Measurements from ENCODE around the gene TFR2.

The TFR2 gene

GRCh38 chr7:100582041-100582579 is 59.2 kb downstream of the TFR2 start:
- H3K4me3 ChIP-seq (ENCODE audit: low read depth, low read length), result no peak overlapping the region
- H3K27me3 ChIP-seq (ENCODE audit: control insufficient read depth, insufficient read depth, low read length), result no peaks in the 10 kb centered on the region
- H3K4me1 ChIP-seq (ENCODE audit: control insufficient read depth, insufficient read depth, low read length), result peaks cover 21% of the 10 kb centered on the region
- H3K27ac ChIP-seq (ENCODE audit: low read depth, low read length), result no peak overlapping the region
- peaks cover 51% of the 10 kb centered on the region for H3K36me3 ChIP-seq (ENCODE audit: control insufficient read depth, insufficient read depth, low read length)
- no peaks in the 10 kb centered on the region for H3K9me3 ChIP-seq (ENCODE audit: control insufficient read depth, insufficient read depth, low read depth, low read length)
- H3K9ac ChIP-seq (ENCODE audit: low read length), result no peak overlapping the region

DNA sequence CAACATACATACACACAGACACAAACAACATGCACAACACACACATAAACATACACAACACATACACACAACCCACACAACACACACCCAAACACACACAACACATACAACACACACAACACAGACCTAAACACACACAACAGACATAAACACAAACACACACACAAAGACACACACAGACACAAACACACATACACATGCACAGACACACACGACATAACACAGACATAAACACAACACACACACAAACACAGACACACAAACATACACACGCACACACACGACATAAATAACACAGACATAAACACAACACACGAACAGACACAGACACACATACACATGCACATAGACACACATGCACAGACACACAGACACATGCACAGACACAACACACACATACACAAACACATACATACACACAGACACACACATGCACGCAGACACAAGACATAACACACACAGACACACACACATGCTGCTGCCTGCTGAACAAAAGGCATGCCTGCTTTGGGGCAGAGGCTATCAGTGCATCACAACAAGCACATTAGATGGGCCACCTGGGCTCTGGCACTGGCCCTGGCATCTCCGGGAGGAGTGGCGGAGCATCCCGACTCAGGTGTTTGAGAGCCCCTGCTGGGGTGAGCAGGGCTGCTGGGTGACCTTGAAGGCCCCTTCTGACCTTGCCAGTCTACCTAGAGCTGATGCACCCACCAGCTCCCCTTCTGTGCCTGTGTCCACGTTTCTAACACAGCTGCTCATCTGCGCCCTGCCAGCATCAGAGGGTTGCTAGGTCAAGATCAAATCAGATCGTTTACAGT is 60.7 kb downstream of the TFR2 start:
- Histone ChIP-seq H3K27ac (ENCODE audit: low read depth, low read length) (no peak overlapping the region), H3K36me3 (ENCODE audit: control insufficient read depth, insufficient read depth, low read length) (peaks cover 65% of the 10 kb centered on the region)

GRCh38 chr7:100578246-100579183 is 62.8 kb downstream of the TFR2 start:
- Histone ChIP-seq H3K4me3 (ENCODE audit: low read depth, low read length) (no peak overlapping the region), H3K9me3 (ENCODE audit: control insufficient read depth, insufficient read depth, low read depth, low read length) (no peaks in the 10 kb centered on the region), H3K27ac (ENCODE audit: low read depth, low read length) (no peak overlapping the region), H3K36me3 (ENCODE audit: control insufficient read depth, insufficient read depth, low read length) (peaks cover 76% of the 10 kb centered on the region), H3K9ac (ENCODE audit: low read length) (no peak overlapping the region), H3K27me3 (ENCODE audit: control insufficient read depth, insufficient read depth, low read length) (no peaks in the 10 kb centered on the region), H3K4me1 (ENCODE audit: control insufficient read depth, insufficient read depth, low read length) (peaks cover 8% of the 10 kb centered on the region)

More for the DNA sequence above, 60.7 kb downstream of the TFR2 start:
- Histone ChIP-seq H3K27me3 (ENCODE audit: control insufficient read depth, insufficient read depth, low read length) (no peaks in the 10 kb centered on the region), H3K4me3 (ENCODE audit: low read depth, low read length) (no peak overlapping the region), H3K9ac (ENCODE audit: low read length) (no peak overlapping the region), H3K9me3 (ENCODE audit: control insufficient read depth, insufficient read depth, low read depth, low read length) (no peaks in the 10 kb centered on the region), H3K4me1 (ENCODE audit: control insufficient read depth, insufficient read depth, low read length) (peaks cover 21% of the 10 kb centered on the region)

DNA sequence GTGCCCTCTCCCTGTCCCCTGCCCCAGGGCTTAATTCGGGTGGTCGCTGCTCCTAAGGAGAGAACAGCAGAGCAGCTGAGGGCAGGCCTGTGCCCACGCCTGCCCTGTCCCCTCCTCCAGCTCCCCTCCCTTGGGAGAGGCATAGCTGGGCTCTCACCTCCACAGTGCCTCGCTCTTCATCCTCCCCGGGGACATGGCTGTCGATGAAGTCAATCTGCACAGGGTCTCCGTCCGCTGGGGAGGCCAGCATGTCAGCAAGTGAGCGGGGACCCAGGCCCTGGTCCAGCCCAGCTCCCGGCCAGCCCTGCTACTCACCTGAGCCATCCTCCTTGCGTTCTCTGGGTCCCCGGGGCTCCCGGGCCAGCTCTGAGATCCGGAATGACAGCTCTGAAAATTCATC is 63.8 kb downstream of the TFR2 start:
- no peak overlapping the region for H3K27ac ChIP-seq (ENCODE audit: low read depth, low read length)
- H3K36me3 ChIP-seq (ENCODE audit: control insufficient read depth, insufficient read depth, low read length), result peaks cover 74% of the 10 kb centered on the region
- no peak overlapping the region for H3K9ac ChIP-seq (ENCODE audit: low read length)
- H3K9me3 ChIP-seq (ENCODE audit: control insufficient read depth, insufficient read depth, low read depth, low read length), result no peaks in the 10 kb centered on the region
- H3K27me3 ChIP-seq (ENCODE audit: control insufficient read depth, insufficient read depth, low read length), result no peaks in the 10 kb centered on the region
- peaks cover 4% of the 10 kb centered on the region; the same call in 1 of the 2 replicates for H3K4me1 ChIP-seq (ENCODE audit: control insufficient read depth, insufficient read depth, low read length)
- H3K4me3 ChIP-seq (ENCODE audit: low read depth, low read length), result no peak overlapping the region

GRCh38 chr7:100577103-100577502 is 64.2 kb downstream of the TFR2 start:
- Histone ChIP-seq H3K27ac (ENCODE audit: low read depth, low read length) (no peak overlapping the region), H3K4me1 (ENCODE audit: control insufficient read depth, insufficient read depth, low read length) (peaks cover 8% of the 10 kb centered on the region), H3K9me3 (ENCODE audit: control insufficient read depth, insufficient read depth, low read depth, low read length) (no peaks in the 10 kb centered on the region), H3K27me3 (ENCODE audit: control insufficient read depth, insufficient read depth, low read length) (no peaks in the 10 kb centered on the region), H3K4me3 (ENCODE audit: low read depth, low read length) (no peak overlapping the region), H3K36me3 (ENCODE audit: control insufficient read depth, insufficient read depth, low read length) (peaks cover 70% of the 10 kb centered on the region), H3K9ac (ENCODE audit: low read length) (no peak overlapping the region)

DNA sequence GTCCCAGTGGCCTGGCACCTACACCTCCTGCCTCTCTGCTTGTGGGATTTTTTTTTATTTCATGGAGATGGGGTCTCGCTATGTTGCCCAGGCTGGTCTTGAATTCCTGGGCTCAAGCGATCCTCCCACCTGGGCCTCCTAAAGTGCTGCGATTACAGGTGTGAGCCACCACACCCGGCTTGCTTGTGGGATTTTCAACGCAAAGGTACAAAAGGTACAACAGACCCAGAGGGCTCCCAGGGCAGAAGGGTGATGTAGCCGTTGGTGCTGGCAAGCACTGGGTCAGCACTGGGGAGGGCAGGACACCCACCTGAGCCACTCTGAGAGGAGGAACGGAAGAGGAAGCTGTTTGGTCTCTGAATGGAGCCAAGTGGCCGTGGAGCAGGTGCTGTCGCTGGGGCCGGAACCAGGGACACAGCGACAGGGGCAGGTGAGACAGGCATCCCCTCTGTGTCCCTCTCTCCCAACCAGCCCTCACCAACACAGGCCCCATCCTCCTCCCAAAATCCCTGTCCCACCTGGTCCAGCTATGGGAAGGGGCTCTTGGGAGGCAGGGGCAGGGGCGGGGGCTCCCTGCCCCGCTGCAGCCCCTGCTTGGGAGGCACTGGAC is 64.9 kb downstream of the TFR2 start:
- Histone ChIP-seq H3K27me3 (ENCODE audit: control insufficient read depth, insufficient read depth, low read length) (no peaks in the 10 kb centered on the region), H3K4me1 (ENCODE audit: control insufficient read depth, insufficient read depth, low read length) (peaks cover 14% of the 10 kb centered on the region), H3K36me3 (ENCODE audit: control insufficient read depth, insufficient read depth, low read length) (peaks cover 64% of the 10 kb centered on the region), H3K4me3 (ENCODE audit: low read depth, low read length) (no peak overlapping the region), H3K9ac (ENCODE audit: low read length) (no peak overlapping the region), H3K27ac (ENCODE audit: low read depth, low read length) (no peak overlapping the region), H3K9me3 (ENCODE audit: control insufficient read depth, insufficient read depth, low read depth, low read length) (no peaks in the 10 kb centered on the region)

DNA sequence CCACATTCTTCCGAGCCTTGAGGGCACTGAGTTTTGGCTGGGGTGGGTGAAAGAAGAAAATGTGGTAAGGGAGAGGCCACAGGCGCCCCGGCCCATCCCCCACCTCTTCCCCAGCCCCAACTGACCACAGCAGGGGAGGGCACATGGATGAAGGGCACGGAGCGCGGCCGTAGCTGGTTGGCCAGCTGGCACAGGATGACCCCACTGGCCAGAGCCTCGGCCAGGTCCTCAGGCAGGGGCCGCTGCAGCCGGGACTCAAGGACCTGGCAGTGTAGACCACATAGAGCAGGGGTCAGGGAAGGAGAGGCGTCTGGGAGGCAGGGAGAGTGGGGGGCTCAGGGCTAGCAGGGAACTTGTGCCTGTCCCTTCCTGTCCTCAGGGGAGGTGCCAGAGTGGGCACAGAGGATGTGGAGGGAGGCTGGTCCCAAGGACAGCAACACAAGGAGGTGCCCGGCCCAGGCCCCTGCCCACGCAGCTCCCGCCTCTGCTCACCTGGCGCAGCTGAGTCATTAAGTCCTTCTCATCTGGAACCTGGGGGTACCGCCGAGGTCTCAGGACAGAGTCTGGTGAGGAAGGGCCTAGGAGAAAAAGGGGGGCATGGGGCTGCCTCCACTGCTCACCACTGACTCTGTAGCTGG is 65.5 kb downstream of the TFR2 start:
- Histone ChIP-seq H3K27me3 (ENCODE audit: control insufficient read depth, insufficient read depth, low read length) (no peaks in the 10 kb centered on the region), H3K4me3 (ENCODE audit: low read depth, low read length) (no peak overlapping the region), H3K4me1 (ENCODE audit: control insufficient read depth, insufficient read depth, low read length) (peaks cover 20% of the 10 kb centered on the region), H3K27ac (ENCODE audit: low read depth, low read length) (no peak overlapping the region), H3K36me3 (ENCODE audit: control insufficient read depth, insufficient read depth, low read length) (peaks cover 58% of the 10 kb centered on the region), H3K9ac (ENCODE audit: low read length) (no peak overlapping the region), H3K9me3 (ENCODE audit: control insufficient read depth, insufficient read depth, low read depth, low read length) (no peaks in the 10 kb centered on the region)

DNA sequence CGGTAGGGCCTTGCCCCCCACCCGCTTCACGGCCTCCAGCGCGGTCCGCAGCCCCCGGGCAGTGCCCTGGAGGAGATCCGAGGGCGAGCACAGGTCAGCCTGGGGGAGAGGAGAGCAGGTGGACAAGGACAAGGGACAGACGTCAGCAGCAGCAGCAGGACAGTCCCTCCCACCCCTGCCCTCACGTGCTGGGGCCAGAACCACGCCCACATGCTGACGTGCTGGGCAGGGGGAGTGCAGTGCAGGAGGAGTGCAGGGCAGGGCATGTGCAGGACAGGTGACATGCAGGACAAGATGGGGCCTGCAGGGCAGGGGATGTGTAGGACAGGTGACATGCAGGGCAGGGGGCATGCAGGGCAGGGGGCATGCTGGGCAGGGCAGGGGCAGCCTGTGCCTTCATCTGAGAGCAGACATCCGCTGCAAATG is 66.1 kb downstream of the TFR2 start:
- Histone ChIP-seq H3K4me1 (ENCODE audit: control insufficient read depth, insufficient read depth, low read length) (peaks cover 22% of the 10 kb centered on the region), H3K4me3 (ENCODE audit: low read depth, low read length) (no peak overlapping the region), H3K36me3 (ENCODE audit: control insufficient read depth, insufficient read depth, low read length) (peaks cover 52% of the 10 kb centered on the region)

DNA sequence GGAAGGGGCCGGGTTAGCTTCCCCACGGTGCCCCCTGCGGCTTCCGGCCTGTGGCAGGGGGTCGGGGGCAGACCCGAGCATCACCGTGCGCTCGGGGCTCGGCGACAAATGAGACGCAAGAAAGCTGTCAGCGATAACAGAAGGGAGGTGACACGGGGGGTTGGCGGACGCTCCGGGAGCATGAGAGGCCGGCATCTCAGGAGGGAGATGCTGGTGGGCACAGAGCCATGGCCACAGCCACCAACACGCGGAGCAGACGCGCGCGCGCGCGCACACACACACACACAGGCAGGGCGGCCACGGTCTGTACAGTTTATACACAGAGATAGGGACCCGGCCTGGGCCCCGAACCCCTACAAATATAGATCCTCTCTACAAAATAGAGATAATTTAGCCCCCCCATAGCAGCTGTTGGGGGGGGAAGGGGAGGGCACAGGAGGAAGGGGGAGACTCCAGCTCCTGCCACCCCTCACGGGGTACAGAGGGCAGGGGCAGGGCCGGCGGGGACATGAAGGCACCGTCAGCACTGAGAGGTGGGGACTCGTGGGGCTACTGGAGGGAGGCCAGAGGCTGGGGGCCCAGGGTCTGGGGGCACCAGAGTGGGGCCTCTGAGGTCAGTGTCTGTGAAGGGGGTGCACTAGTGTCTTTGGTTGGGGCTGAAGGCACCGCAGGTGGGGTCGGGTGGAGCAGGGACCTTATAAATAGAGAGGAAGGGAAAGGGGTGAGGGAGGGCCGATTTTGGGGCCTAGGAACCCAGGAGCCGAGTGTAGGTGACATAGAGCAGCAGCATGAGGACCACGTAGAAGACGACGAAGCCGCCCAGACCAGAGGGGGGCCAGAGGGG is 66.8 kb downstream of the TFR2 start:
- Histone ChIP-seq H3K9me3 (ENCODE audit: control insufficient read depth, insufficient read depth, low read depth, low read length) (no peaks in the 10 kb centered on the region), H3K36me3 (ENCODE audit: control insufficient read depth, insufficient read depth, low read length) (peaks cover 45% of the 10 kb centered on the region), H3K27me3 (ENCODE audit: control insufficient read depth, insufficient read depth, low read length) (no peaks in the 10 kb centered on the region), H3K4me3 (ENCODE audit: low read depth, low read length) (no peak overlapping the region), H3K9ac (ENCODE audit: low read length) (no peak overlapping the region), H3K27ac (ENCODE audit: low read depth, low read length) (no peak overlapping the region), H3K4me1 (ENCODE audit: control insufficient read depth, insufficient read depth, low read length) (peaks cover 25% of the 10 kb centered on the region)

More for the DNA sequence above, 66.1 kb downstream of the TFR2 start:
- Histone ChIP-seq H3K9me3 (ENCODE audit: control insufficient read depth, insufficient read depth, low read depth, low read length) (no peaks in the 10 kb centered on the region), H3K27ac (ENCODE audit: low read depth, low read length) (no peak overlapping the region), H3K9ac (ENCODE audit: low read length) (no peak overlapping the region), H3K27me3 (ENCODE audit: control insufficient read depth, insufficient read depth, low read length) (no peaks in the 10 kb centered on the region)
